Retinal pigment epithelial cell (primary cell): ENCODE results near the gene TTYH2.

Source experiments
- DNase-seq: peaks from one replicate; pipeline ENCODE4 v3.0.0-alpha.2; 2010; ENCODE audit warnings: low read depth
- H3K4me3 ChIP-seq: 2 replicates; pipeline ENCODE4 v1.5.1; 2011; ENCODE audit warnings: mild to moderate bottlenecking, low read length, control low read depth, moderate library complexity
- TF ChIP-seq, protein P1 (sequence below): conservative IDR thresholded peaks from 2 replicates; pipeline ENCODE4 v1.5.1; 2011; ENCODE audit warnings: low read depth, low read length, control low read depth, inconsistent platforms

TTYH2 gene

DNA sequence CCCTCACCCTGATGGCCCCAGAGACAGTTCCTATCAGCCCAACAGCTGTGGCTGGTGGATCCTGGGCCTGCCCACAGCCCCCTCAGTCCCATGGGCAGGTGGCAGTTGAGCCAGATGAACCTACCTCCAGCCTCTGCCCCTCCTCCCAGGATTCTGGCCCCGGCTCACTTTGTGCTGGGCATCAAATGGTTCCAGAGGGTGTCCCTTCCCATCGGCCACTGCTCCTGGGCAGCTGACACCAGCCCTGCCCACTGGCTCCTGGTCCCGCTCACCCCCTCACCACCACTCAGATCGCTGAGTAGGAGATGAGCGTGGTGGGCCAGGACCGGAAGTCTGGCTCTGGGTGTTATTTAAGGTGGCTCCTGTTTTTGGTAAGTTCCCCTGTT, 2.0 kb downstream of the TTYH2 start:
- TF ChIP-seq, protein P1, sequence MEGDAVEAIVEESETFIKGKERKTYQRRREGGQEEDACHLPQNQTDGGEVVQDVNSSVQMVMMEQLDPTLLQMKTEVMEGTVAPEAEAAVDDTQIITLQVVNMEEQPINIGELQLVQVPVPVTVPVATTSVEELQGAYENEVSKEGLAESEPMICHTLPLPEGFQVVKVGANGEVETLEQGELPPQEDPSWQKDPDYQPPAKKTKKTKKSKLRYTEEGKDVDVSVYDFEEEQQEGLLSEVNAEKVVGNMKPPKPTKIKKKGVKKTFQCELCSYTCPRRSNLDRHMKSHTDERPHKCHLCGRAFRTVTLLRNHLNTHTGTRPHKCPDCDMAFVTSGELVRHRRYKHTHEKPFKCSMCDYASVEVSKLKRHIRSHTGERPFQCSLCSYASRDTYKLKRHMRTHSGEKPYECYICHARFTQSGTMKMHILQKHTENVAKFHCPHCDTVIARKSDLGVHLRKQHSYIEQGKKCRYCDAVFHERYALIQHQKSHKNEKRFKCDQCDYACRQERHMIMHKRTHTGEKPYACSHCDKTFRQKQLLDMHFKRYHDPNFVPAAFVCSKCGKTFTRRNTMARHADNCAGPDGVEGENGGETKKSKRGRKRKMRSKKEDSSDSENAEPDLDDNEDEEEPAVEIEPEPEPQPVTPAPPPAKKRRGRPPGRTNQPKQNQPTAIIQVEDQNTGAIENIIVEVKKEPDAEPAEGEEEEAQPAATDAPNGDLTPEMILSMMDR, result no peak
- H3K4me3 ChIP-seq, result no peak overlapping the region
- DNase-seq, result no peak

DNA sequence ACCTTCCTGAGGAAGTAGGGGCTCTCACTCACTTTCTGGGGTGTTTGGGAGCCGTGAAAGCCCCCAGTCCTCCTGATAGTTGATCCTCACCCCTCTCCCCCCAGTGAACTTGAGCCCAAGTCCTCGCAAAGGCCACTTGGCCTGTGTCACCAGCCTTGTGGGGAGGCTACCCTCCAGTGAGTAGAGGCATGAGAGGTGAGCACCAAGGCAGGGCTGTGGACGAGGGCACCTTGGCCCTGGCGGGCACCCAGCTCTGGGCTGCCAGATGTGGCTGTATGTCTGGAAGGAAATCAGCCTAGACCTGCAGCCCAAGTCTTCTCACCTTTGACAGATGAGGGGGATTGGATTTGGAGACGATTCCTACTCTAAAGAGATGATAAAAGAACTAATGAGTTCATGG, 3.1 kb downstream of the TTYH2 start:
- no peak for DNase-seq
- no peak overlapping the region for H3K4me3 ChIP-seq
- TF ChIP-seq, protein P1, result no peak

DNA sequence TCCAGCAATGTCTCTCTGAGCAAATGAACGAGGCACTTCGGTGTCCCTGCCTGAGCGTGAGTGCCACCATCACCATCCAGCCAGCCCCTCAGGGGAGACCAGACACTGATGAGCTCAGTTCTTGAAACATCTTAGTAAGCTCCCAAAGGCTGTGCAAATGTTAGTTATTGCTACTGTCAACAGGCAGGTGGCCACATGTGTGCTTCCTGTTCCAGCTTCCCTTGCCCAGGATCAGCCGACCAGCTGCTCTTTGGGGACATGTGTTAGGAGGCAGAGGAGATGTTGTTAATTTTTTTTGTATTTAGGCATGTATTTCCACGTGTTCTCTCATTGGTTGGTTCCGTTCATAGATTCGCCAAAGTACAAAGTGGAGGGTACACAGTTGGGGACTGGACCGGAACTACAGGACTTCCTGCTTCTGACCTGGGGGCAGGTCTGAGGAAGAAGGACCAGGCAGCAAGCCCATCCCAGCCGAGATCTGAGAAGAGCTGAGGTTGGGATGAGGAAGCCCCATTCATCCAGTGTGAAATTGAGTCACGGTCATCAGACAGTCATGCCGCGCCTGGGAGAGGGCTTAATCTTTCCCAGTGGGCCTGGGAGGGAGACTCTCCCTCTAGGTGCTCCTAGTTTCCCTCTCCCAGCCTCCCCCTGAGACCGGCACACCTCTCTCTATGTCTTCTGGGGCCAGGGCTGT, 3.8 kb downstream of the TTYH2 start:
- no peak overlapping the region for H3K4me3 ChIP-seq
- TF ChIP-seq, protein P1, result no peak
- no peak for DNase-seq

DNA sequence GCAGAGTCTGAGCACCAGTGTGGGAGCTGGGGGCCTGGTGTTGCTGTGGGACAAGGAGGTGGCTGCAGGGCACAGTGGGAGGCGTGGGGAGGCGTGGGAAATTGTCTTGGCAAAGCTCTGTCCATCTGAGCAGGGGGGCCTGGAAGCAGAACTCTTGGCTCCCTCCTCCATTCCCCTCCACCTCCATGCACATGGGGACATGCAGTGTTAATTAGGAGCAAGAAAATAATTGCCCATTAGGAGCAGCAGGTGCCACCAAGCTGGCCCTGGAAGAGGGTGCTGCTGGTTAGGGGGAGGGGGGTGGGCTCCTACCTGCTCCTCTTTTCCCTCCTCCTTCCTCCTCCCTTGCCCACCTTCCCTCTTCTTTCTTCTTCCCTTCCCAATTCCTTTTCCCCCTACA, 4.5 kb downstream of the TTYH2 start:
- H3K4me3 ChIP-seq, result no peak overlapping the region
- TF ChIP-seq, protein P1, result no peak
- no peak for DNase-seq

DNA sequence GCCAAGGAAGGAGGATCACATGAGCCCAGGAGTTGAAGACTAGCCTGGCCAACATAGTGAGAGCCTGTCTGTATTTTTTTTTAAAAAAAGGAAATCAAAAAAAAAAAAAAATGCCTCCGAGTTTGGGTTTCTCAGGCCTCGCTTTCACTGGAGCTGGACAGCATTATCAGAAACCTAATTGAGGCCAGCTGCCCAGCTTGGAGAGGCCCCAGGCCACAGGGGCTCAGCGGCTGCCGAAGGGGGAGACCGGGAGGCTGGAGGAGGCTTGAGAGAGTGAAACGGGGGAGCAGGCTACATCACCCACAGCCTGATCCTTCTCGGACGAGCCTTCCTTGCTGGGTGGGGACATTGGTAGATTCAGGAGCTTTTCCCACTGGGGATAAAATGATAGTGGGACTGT, 5.1 kb downstream of the TTYH2 start:
- H3K4me3 ChIP-seq, result no peak overlapping the region
- TF ChIP-seq, protein P1, result no peak
- no peak for DNase-seq

DNA sequence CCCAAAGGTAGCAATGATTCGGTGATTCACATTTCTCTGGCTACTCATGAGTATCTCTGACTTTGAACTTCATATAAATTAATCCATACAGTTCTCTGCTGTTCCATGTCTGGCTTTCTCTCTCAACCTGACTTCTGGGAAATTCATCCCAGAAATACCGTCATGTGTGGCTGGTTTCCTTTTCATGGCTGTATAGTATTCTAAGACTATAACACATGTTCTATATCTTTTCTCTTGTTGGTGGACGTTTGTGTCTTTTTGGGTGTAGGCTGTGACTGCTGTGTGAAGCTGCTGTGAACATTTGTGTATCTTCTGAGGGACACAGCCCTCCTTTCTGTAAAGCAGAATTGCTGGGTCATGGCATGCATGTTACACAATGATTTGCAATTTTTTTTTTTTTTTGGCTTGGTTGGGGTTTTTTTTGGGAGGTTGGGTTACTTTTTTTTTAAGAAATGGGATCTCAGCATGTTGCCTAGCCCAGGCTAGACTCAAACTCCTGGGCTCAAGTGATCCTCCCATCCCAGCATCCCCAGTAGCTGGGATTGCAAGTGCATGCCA, 6.3 kb downstream of the TTYH2 start:
- TF ChIP-seq, protein P1, result no peak
- H3K4me3 ChIP-seq, result no peak overlapping the region
- no peak for DNase-seq

DNA sequence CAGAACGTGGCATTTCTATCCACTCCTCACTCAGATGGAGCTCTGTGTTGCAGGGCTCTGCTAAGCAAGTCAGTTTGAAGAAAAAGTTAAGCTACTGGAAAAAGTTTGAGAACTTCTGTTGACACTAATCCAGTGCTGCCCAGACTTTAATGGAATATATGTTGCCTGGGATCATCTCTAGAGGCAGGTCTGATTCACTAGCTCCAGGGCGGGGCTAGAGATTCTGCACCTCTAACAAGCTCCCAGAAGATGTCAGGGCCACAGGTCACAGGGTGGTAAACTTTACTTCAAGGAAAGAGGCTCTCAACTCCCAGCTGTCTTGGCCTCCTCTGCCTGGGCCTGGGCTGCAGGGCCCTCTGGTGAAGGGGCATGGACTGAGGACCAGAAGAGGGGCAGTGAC, 6.8 kb downstream of the TTYH2 start:
- TF ChIP-seq, protein P1, result no peak
- no peak overlapping the region for H3K4me3 ChIP-seq
- DNase-seq, result no peak
